Caco-2 (cell line): ENCODE results near the gene STAG2. TPM values are rescaled to one million over a fixed set of nuclear protein-coding genes. Genes with fewer than 3 reads are reported as not detected.

ENCODE experiments used
- BruUV-seq: library from RNA; stranded (reverse); fragments of 400-500 nt; replicated peaks from 2 replicates; lab custom pipeline; 2021; lab: Mats Ljungman, UMichigan
- CTCF ChIA-PET: fragments of 300-600 bp; sonication (Branson Sonifier 250); formaldehyde crosslinking; loops from one replicate; lab custom pipeline; 2022; ENCODE audit warnings: antibody characterized with exemption; lab: Charles Lee
- POLR2A ChIA-PET: fragments of 300-600 bp; sonication (Branson Sonifier 250); formaldehyde crosslinking; loops from one replicate; lab custom pipeline; 2022; ENCODE audit warnings: antibody characterized with exemption; lab: Charles Lee
- DNase-seq, 2 experiments: peaks; one replicate each; pipeline versions ENCODE4 v3.0.0 to v3.0.0-alpha.2; 2020 to 2022
- H3K27me3 ChIP-seq: replicated peaks from 2 replicates; pipeline ENCODE4 v1.6.0; 2011; ENCODE audit warnings: low read length; ENCODE audit not compliant: control insufficient read depth, insufficient read depth
- H3K36me3 ChIP-seq: 2 replicates; pipeline ENCODE4 v1.5.1; 2011; ENCODE audit warnings: low read length; ENCODE audit not compliant: control insufficient read depth, insufficient read depth
- H3K4me1 ChIP-seq: fragments of 250-450 bp; sonication (Bioruptor Pico); 2 replicates; pipeline ENCODE4 v1.5.1; 2020; ENCODE audit warnings: mild to moderate bottlenecking
- H3K4me3 ChIP-seq: 2 replicates; pipeline ENCODE4 v1.5.1; 2011; ENCODE audit warnings: low read depth, mild to moderate bottlenecking, control low read depth, low read length
- H3K9me3 ChIP-seq: fragments of 250-450 bp; sonication (Bioruptor Pico); 2 replicates; pipeline ENCODE4 v1.5.1; 2020; ENCODE audit warnings: mild to moderate bottlenecking, moderate library complexity
- H3K27ac Mint-ChIP-seq: one replicate; pipeline ENCODE4 v1.8.0; 2022; ENCODE audit warnings: mixed read lengths; ENCODE audit not compliant: unreplicated experiment
- H3K27me3 Mint-ChIP-seq: one replicate; pipeline ENCODE4 v1.8.0; 2022; ENCODE audit warnings: mixed read lengths; ENCODE audit not compliant: insufficient read depth, unreplicated experiment
- H3K36me3 Mint-ChIP-seq: one replicate; pipeline ENCODE4 v1.8.0; 2022; ENCODE audit warnings: mild to moderate bottlenecking, mixed read lengths; ENCODE audit not compliant: insufficient read depth, unreplicated experiment
- H3K4me1 Mint-ChIP-seq: one replicate; pipeline ENCODE4 v1.8.0; 2022; ENCODE audit warnings: low read depth, mixed read lengths; ENCODE audit not compliant: unreplicated experiment
- H3K4me3 Mint-ChIP-seq: one replicate; pipeline ENCODE4 v1.8.0; 2022; ENCODE audit warnings: mild to moderate bottlenecking, moderate library complexity, mixed read lengths; ENCODE audit not compliant: unreplicated experiment
- H3K9me3 Mint-ChIP-seq: one replicate; pipeline ENCODE4 v1.8.0; 2022; ENCODE audit warnings: mixed read lengths; ENCODE audit not compliant: unreplicated experiment
- intact Hi-C: fragments of 100-400 bp; cut with micrococcal nuclease; formaldehyde crosslinking; loops from one replicate; pipeline ENCODE4 v1.10.0; 2022; ENCODE audit not compliant: unreplicated experiment
- total RNA-seq: library from RNA; stranded (reverse); gene quantifications from 2 replicates; pipeline ENCODE4 v1.2.3, GENCODE V29; 2022
- TF ChIP-seq, protein P1 (sequence below), 2 experiments: fragments of 200-600 bp in 1 of 2; IDR thresholded peaks; 1 replicate in 1 of 2; 2 replicates in 1 of 2; pipeline versions ENCODE4 v1.5.1 to v1.8.0; 2011 to 2022; ENCODE audit warnings: antibody characterized with exemption in 1 of 2, control low read depth in 1 of 2, inconsistent platforms in 1 of 2, low read depth in 1 of 2, low read length in 1 of 2, mild to moderate bottlenecking in 1 of 2, moderate library complexity in 1 of 2; ENCODE audit not compliant: insufficient read depth in 1 of 2, severe bottlenecking in 1 of 2, unreplicated experiment in 1 of 2

Gene STAG2
- total RNA-seq, 1 experiment from 2014 or later, result 65.1 TPM

DNA sequence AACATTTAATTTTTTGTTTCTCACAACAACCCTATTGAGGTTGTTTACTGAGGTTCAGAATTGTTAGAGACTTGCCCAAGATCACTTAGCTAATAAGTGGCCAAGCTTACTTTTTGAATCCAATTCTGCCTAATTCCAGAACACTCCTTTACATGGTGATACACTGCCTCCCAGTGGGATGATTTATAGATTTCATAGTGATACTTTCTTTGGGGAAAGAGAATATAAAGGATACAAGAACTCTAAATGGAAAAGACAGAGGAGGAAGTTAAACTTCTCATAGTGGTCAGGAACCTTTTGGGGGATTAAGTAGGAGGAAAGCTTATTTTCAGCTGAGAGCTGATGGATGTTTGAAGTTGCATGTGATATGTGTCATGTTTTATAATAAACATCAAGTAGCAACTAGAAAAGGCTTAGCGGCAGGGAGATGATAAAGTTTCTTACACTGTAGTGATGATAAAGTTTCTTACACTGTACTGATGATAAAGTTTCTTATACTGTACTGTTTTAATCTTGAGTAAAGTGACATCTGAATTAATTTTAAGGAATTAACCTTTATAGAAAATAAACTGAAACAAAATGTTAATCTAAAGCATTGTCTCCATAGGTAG, 15.3 kb downstream of the STAG2 start:
- POLR2A ChIA-PET, result interaction anchor here (0.5 to 1.0 kb wide), 5 partner anchors 9 to 199 kb away, joined by 3 to 22 read pairs (median 5); partner anchors contain the start of gene STAG2
- Histone ChIP-seq H3K27me3 (no peaks in the 10 kb centered on the region), H3K9me3 (no peaks in the 10 kb centered on the region), H3K4me3 (no peak overlapping the region), H3K4me1 (no peaks in the 10 kb centered on the region), H3K36me3 (no peaks in the 10 kb centered on the region)
- TF ChIP-seq, protein P1, sequence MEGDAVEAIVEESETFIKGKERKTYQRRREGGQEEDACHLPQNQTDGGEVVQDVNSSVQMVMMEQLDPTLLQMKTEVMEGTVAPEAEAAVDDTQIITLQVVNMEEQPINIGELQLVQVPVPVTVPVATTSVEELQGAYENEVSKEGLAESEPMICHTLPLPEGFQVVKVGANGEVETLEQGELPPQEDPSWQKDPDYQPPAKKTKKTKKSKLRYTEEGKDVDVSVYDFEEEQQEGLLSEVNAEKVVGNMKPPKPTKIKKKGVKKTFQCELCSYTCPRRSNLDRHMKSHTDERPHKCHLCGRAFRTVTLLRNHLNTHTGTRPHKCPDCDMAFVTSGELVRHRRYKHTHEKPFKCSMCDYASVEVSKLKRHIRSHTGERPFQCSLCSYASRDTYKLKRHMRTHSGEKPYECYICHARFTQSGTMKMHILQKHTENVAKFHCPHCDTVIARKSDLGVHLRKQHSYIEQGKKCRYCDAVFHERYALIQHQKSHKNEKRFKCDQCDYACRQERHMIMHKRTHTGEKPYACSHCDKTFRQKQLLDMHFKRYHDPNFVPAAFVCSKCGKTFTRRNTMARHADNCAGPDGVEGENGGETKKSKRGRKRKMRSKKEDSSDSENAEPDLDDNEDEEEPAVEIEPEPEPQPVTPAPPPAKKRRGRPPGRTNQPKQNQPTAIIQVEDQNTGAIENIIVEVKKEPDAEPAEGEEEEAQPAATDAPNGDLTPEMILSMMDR (IDR thresholded peaks at IDR 0.05; ENCODE audit: insufficient read depth in 1 of 2, low read depth in 1 of 2, low read length in 1 of 2, severe bottlenecking in 1 of 2, unreplicated experiment in 1 of 2), result peak in 1 of 2 experiments; percentile 12
- BruUV-seq, result no TSS peak
- H3K27me3 Mint-ChIP-seq, result no peaks in the 10 kb centered on the region
- no peaks in the 10 kb centered on the region for H3K36me3 Mint-ChIP-seq
- H3K27ac Mint-ChIP-seq, result no peak overlapping the region
- DNase-seq, result peak in 1 of 2 experiments; percentile 43
- no peak overlapping the region for H3K4me3 Mint-ChIP-seq
- intact Hi-C loops, result loop anchor here (1.0 kb wide), 3 partner anchors 14 to 144 kb away; no protein-coding TSS in a partner anchor
- CTCF ChIA-PET, result interaction anchor here (0.6 to 1.2 kb wide), 6 partner anchors 14 to 199 kb away, joined by 5 to 13 read pairs (median 6); no protein-coding TSS in a partner anchor
- H3K4me1 Mint-ChIP-seq, result peaks cover 11% of the 10 kb centered on the region
- H3K9me3 Mint-ChIP-seq, result no peaks in the 10 kb centered on the region

GRCh38 chrX:123983240-123983639, 21.7 kb downstream of the STAG2 start:
- ChIA-PET CTCF (no interaction called here), POLR2A (no interaction called here)
- no peaks in the 10 kb centered on the region for H3K27me3 Mint-ChIP-seq
- Histone ChIP-seq H3K4me3 (no peak overlapping the region), H3K4me1 (peaks cover 7% of the 10 kb centered on the region), H3K27me3 (no peaks in the 10 kb centered on the region), H3K36me3 (no peaks in the 10 kb centered on the region), H3K9me3 (no peaks in the 10 kb centered on the region)
- no peak for DNase-seq
- no TSS peak for BruUV-seq
- intact Hi-C loops, result no loop called here
- H3K36me3 Mint-ChIP-seq, result no peaks in the 10 kb centered on the region
- H3K4me1 Mint-ChIP-seq, result peaks cover 12% of the 10 kb centered on the region
- TF ChIP-seq, protein P1 (IDR thresholded peaks at IDR 0.05; ENCODE audit: insufficient read depth in 1 of 2, low read depth in 1 of 2, low read length in 1 of 2, severe bottlenecking in 1 of 2, unreplicated experiment in 1 of 2), result no peak
- no peaks in the 10 kb centered on the region for H3K9me3 Mint-ChIP-seq
- no peak overlapping the region for H3K4me3 Mint-ChIP-seq
- H3K27ac Mint-ChIP-seq, result no peak overlapping the region

GRCh38 chrX:123986377-123986776, 24.9 kb downstream of the STAG2 start:
- Histone ChIP-seq H3K9me3 (no peaks in the 10 kb centered on the region), H3K4me1 (peaks cover 20% of the 10 kb centered on the region), H3K4me3 (no peak overlapping the region), H3K36me3 (no peaks in the 10 kb centered on the region), H3K27me3 (no peaks in the 10 kb centered on the region)
- no peak overlapping the region for H3K27ac Mint-ChIP-seq
- no peaks in the 10 kb centered on the region for H3K9me3 Mint-ChIP-seq
- no peaks in the 10 kb centered on the region for H3K36me3 Mint-ChIP-seq
- CTCF ChIA-PET, result no interaction called here
- POLR2A ChIA-PET, result no interaction called here
- BruUV-seq, result no TSS peak
- no peaks in the 10 kb centered on the region for H3K27me3 Mint-ChIP-seq
- no peak overlapping the region for H3K4me3 Mint-ChIP-seq
- H3K4me1 Mint-ChIP-seq, result peaks cover 16% of the 10 kb centered on the region
- intact Hi-C loops, result no loop called here
- TF ChIP-seq, protein P1 (IDR thresholded peaks at IDR 0.05; ENCODE audit: insufficient read depth in 1 of 2, low read depth in 1 of 2, low read length in 1 of 2, severe bottlenecking in 1 of 2, unreplicated experiment in 1 of 2), result no peak
- DNase-seq, result no peak
